ENCODE results near the gene WAPL. TPM values are rescaled to one million over a fixed set of nuclear protein-coding genes. Genes with fewer than 3 reads are reported as not detected.

Gene WAPL
- 22.5 and 24.1 TPM in 2 replicates for total RNA-seq

GRCh38 chr10:86521678-86522509 lies at the start of gene WAPL:
WAPL (minus strand) TSS chr10:86521792; CDS start chr10:86518069, 3,723 bp downstream.

Other genes starting within 250 kb of the WAPL start
- gene GRID1, start 155.0 kb downstream of the WAPL start, total RNA-seq, result 0.12 and 0.34 TPM in 2 replicates
- gene OPN4, start 132.8 kb upstream of the WAPL start, total RNA-seq, result not detected in 2 replicates
- 0.17 and 0.23 TPM in 2 replicates for gene LDB3, start 146.7 kb upstream of the WAPL start, total RNA-seq
- 20.1 and 29.9 TPM in 2 replicates for gene BMPR1A, start 234.8 kb upstream of the WAPL start, total RNA-seq

Data from pericardium fibroblast (primary cell).